H1 (cell line): ENCODE results near the gene SYT15B. TPM values are rescaled to one million over a fixed set of nuclear protein-coding genes. Genes with fewer than 3 reads are reported as not detected.
"Not testable (repeated sequence)": the region's sequence is repeated elsewhere in the genome, so short reads cannot be mapped to it uniquely, and the experiment has no call there.

Experiments
- CTCF ChIA-PET: fragments of 300-600 bp; sonication (Branson Sonifier 250); formaldehyde crosslinking; loops from one replicate; lab custom pipeline; 2021; ENCODE audit not compliant: partially characterized antibody; lab: Charles Lee
- POLR2A ChIA-PET: fragments of 300-600 bp; sonication (Branson Sonifier 250); formaldehyde crosslinking; loops from one replicate; lab custom pipeline; 2021; ENCODE audit warnings: inconsistent platforms; ENCODE audit not compliant: partially characterized antibody; lab: Charles Lee
- DNase-seq, 2 experiments: peaks; one replicate each; pipeline versions ENCODE4 v3.0.0 to v3.0.0-alpha.2; 2010 to 2022; ENCODE audit warnings: low spot score in 2 of 2, low read depth in 1 of 2, mixed read lengths in 1 of 2
- FAIRE-seq: peaks from 2 replicates; lab custom pipeline; 2011; peaks lifted over from hg19 to GRCh38; lab: Jason Lieb, UNC
- H2AFZ ChIP-seq: 2 replicates; pipeline ENCODE4 v1.8.1; 2012; ENCODE audit warnings: low read length, inconsistent platforms
- H2AK5ac ChIP-seq: 2 replicates; pipeline ENCODE4 v1.6.1; 2013; ENCODE audit warnings: low read depth, low read length
- H2BK120ac ChIP-seq: replicated peaks from 2 replicates; pipeline ENCODE3; 2013; ENCODE audit warnings: low read depth, low read length, inconsistent platforms
- H2BK12ac ChIP-seq: 2 replicates; pipeline ENCODE4 v1.6.1; 2013; ENCODE audit warnings: low read depth, low read length
- H2BK15ac ChIP-seq: 2 replicates; pipeline ENCODE4 v1.6.1; 2013; ENCODE audit warnings: low read length
- H2BK20ac ChIP-seq: 2 replicates; pipeline ENCODE4 v1.6.1; 2013; ENCODE audit warnings: low read length
- H2BK5ac ChIP-seq: 2 replicates; pipeline ENCODE4 v1.6.1; 2013; ENCODE audit warnings: low read depth, low read length
- H3K14ac ChIP-seq: 2 replicates; pipeline ENCODE4 v1.6.1; 2013; ENCODE audit warnings: inconsistent platforms; ENCODE audit not compliant: insufficient read length
- H3K18ac ChIP-seq: 2 replicates; pipeline ENCODE4 v1.6.1; 2013; ENCODE audit warnings: low read length; ENCODE audit errors: extremely low read depth
- H3K23ac ChIP-seq: 2 replicates; pipeline ENCODE4 v1.6.1; 2013; ENCODE audit warnings: inconsistent platforms; ENCODE audit not compliant: insufficient read length
- H3K23me2 ChIP-seq: 2 replicates; pipeline ENCODE4 v1.6.1; 2013; ENCODE audit warnings: low read depth, low read length
- H3K27ac ChIP-seq: 2 replicates; pipeline ENCODE4 v1.6.1; 2011; ENCODE audit warnings: low read depth, low read length, inconsistent platforms
- H3K27me3 ChIP-seq, 4 experiments: replicated peaks in 1 of 4; 1 replicate in 1 of 4; 2 replicates in 3 of 4; pipeline versions ENCODE4 v1.6.1 to v1.8.1; 2011 to 2013; ENCODE audit warnings: low read length in 3 of 4, mild to moderate bottlenecking in 3 of 4, inconsistent platforms in 2 of 4, mixed read lengths in 2 of 4, moderate library complexity in 1 of 4; ENCODE audit not compliant: control insufficient read depth in 3 of 4, insufficient read depth in 3 of 4; ENCODE audit errors: extremely low read depth in 1 of 4
- H3K36me3 ChIP-seq, 4 experiments: 2 replicates each; pipeline versions ENCODE4 v1.6.1 to v1.8.1; 2011 to 2013; ENCODE audit warnings: mild to moderate bottlenecking in 4 of 4, low read length in 3 of 4, moderate library complexity in 2 of 4, control low read depth in 1 of 4, inconsistent platforms in 1 of 4; ENCODE audit not compliant: insufficient read depth in 4 of 4, control insufficient read depth in 2 of 4
- H3K4ac ChIP-seq: replicated peaks from 2 replicates; pipeline ENCODE3; 2013; ENCODE audit warnings: low read length, low read depth, mixed read lengths, inconsistent platforms; ENCODE audit not compliant: insufficient read length
- H3K4me1 ChIP-seq, 4 experiments: replicated peaks in 1 of 4; 1 replicate in 1 of 4; 2 replicates in 3 of 4; pipeline versions ENCODE4 v1.6.1 to v1.8.1; 2011 to 2013; ENCODE audit warnings: low read length in 3 of 4, inconsistent platforms in 2 of 4, mixed read lengths in 1 of 4; ENCODE audit not compliant: insufficient read depth in 4 of 4, control insufficient read depth in 3 of 4
- H3K4me2 ChIP-seq, 2 experiments: 2 replicates each; pipeline versions ENCODE4 v1.6.1 to v1.8.1; 2011 to 2013; ENCODE audit warnings: low read depth in 2 of 2, low read length in 2 of 2, control low read depth in 1 of 2, inconsistent platforms in 1 of 2, mild to moderate bottlenecking in 1 of 2; ENCODE audit not compliant: insufficient read depth in 1 of 2
- H3K4me3 ChIP-seq, 4 experiments: fragments of 200-600, 300-600 bp in 1 of 4; sonication (generic), shearing (Covaris generic), sonication (Bioruptor Twin) in 1 of 4; 2 replicates each; pipeline versions ENCODE4 v1.5.1 to v1.8.1; 2011 to 2016; ENCODE audit warnings: low read length in 4 of 4, low read depth in 3 of 4, control low read depth in 2 of 4, inconsistent platforms in 2 of 4, mild to moderate bottlenecking in 2 of 4, mixed read lengths in 1 of 4, moderate library complexity in 1 of 4; ENCODE audit not compliant: insufficient read depth in 2 of 4; ENCODE audit errors: extremely low read depth in 1 of 4
- H3K56ac ChIP-seq: replicated peaks from 2 replicates; pipeline ENCODE3; 2013; ENCODE audit warnings: low read depth, mild to moderate bottlenecking, mixed read lengths, low read length, inconsistent platforms; ENCODE audit not compliant: insufficient read length
- H3K79me1 ChIP-seq: 2 replicates; pipeline ENCODE4 v1.6.1; 2013; ENCODE audit warnings: low read depth, low read length, control low read depth
- H3K79me2 ChIP-seq, 2 experiments: 2 replicates each; pipeline versions ENCODE4 v1.6.1 to v1.8.1; 2012 to 2013; ENCODE audit warnings: low read length in 2 of 2, mild to moderate bottlenecking in 2 of 2, inconsistent platforms in 1 of 2; ENCODE audit not compliant: insufficient read depth in 2 of 2, control insufficient read depth in 1 of 2
- H3K9ac ChIP-seq, 4 experiments: replicated peaks in 1 of 4; 1 replicate in 1 of 4; 2 replicates in 3 of 4; pipeline versions ENCODE4 v1.6.1 to v1.8.1; 2011 to 2013; ENCODE audit warnings: low read depth in 3 of 4, low read length in 3 of 4, control low read depth in 2 of 4, mild to moderate bottlenecking in 2 of 4, moderate library complexity in 2 of 4, inconsistent platforms in 1 of 4; ENCODE audit errors: extremely low read depth in 1 of 4
- H3K9me3 ChIP-seq, 2 experiments: 2 replicates each; pipeline versions ENCODE4 v1.6.1 to v1.8.1; 2012 to 2013; ENCODE audit warnings: mild to moderate bottlenecking in 2 of 2, moderate library complexity in 2 of 2, control low read depth in 1 of 2, inconsistent platforms in 1 of 2, low read depth in 1 of 2, low read length in 1 of 2, mixed read lengths in 1 of 2; ENCODE audit not compliant: insufficient read depth in 2 of 2
- H4K20me1 ChIP-seq, 2 experiments: replicated peaks in 1 of 2; 2 replicates each; pipeline versions ENCODE3 to v1.8.1; 2011 to 2013; ENCODE audit warnings: inconsistent platforms in 2 of 2, low read length in 2 of 2, mild to moderate bottlenecking in 1 of 2; ENCODE audit not compliant: insufficient read depth in 2 of 2, control insufficient read depth in 1 of 2
- H4K5ac ChIP-seq: 2 replicates; pipeline ENCODE4 v1.6.1; 2013; ENCODE audit warnings: low read length, low read depth, mixed read lengths, inconsistent platforms; ENCODE audit not compliant: insufficient read length
- H4K8ac ChIP-seq: 2 replicates; pipeline ENCODE4 v1.8.0; 2013; ENCODE audit warnings: mild to moderate bottlenecking, moderate library complexity, low read length, inconsistent platforms; ENCODE audit not compliant: insufficient read depth; ENCODE audit errors: extremely low read depth
- H4K91ac ChIP-seq: replicated peaks from 2 replicates; pipeline ENCODE3; 2013; ENCODE audit warnings: low read length, mixed read lengths, inconsistent platforms; ENCODE audit not compliant: insufficient read length
- WGBS, 2 experiments: shearing (Covaris generic) in 1 of 2; methylation state at CpG; one replicate each; pipeline versions ENCODE4 v1.1.6 to v1.1.7; 2013 to 2015; ENCODE audit warnings: low lambda C conversion rate in 2 of 2, mixed read lengths in 2 of 2, inconsistent platforms in 1 of 2, low coverage in 1 of 2, missing lambda C conversion rate in 1 of 2; ENCODE audit not compliant: insufficient replicate concordance in 2 of 2, insufficient coverage in 1 of 2, insufficient read length in 1 of 2; ENCODE audit errors: extremely low coverage in 1 of 2, missing lambda C conversion rate in 1 of 2; 5-methylcytosine and 5-hydroxymethylcytosine counted together
- polyA plus RNA-seq, 7 experiments: library from polyadenylated mRNA; depleted of rRNA in 3 of 7; stranded (reverse) in 5 of 7; unstranded in 2 of 7; fragments of >200 nt in 5 of 7; fragments of 200-250 nt in 2 of 7; gene quantifications; 1 replicate in 5 of 7; 2 replicates in 1 of 7; 4 replicates in 1 of 7; pipeline versions ENCODE4 v1.2.1 to v1.2.3, GENCODE V29; 2011 to 2013; ENCODE audit warnings: missing spikeins in 2 of 7, mixed read lengths in 2 of 7
- total RNA-seq: library from RNA; stranded (reverse); fragmentation: NEBNext Ultra II Directional; extraction: Animal tissue kit (Norgen Biotek cat#: 25700); gene quantifications from 2 replicates; pipeline ENCODE4 v1.2.1, GENCODE V29; 2021

The SYT15B gene
- total and polyA plus RNA-seq, 2 of the 8 experiments (the other 6 are each of a cell fraction or from before 2014, with no cell fraction given), result 0.17 TPM; not detected in 1

- H3K4me2 ChIP-seq, H3K27ac ChIP-seq, H2BK5ac ChIP-seq, H3K14ac ChIP-seq, H3K18ac ChIP-seq, CTCF ChIA-PET, H4K8ac ChIP-seq, H3K79me1 ChIP-seq, H3K79me2 ChIP-seq, H2AFZ ChIP-seq, H3K4me3 ChIP-seq, H2BK20ac ChIP-seq, H3K23ac ChIP-seq, H3K36me3 ChIP-seq, POLR2A ChIA-PET, DNase-seq, H3K27me3 ChIP-seq, H2BK12ac ChIP-seq, H4K20me1 ChIP-seq, H4K5ac ChIP-seq, H3K9ac ChIP-seq, H3K4me1 ChIP-seq, FAIRE-seq, H3K23me2 ChIP-seq, H3K4ac ChIP-seq, H4K91ac ChIP-seq, H2BK15ac ChIP-seq, H2AK5ac ChIP-seq, H2BK120ac ChIP-seq, H3K9me3 ChIP-seq, H3K56ac ChIP-seq: not testable (repeated sequence)
- whole genome bisulfite sequencing, 2 experiments, result no CpG with 5 or more reads among the region's 11 CpGs
Measured at GRCh38 chr10:47758855-47759254, 4.5 kb downstream of the SYT15B start.

GRCh38 chr10:47756169-47756568 lies 7.2 kb downstream of the SYT15B start:
- H2BK20ac ChIP-seq, H3K9ac ChIP-seq, H3K18ac ChIP-seq, H3K27ac ChIP-seq, H3K4me1 ChIP-seq, H3K9me3 ChIP-seq, H2BK5ac ChIP-seq, H2AFZ ChIP-seq, H3K36me3 ChIP-seq, H4K5ac ChIP-seq, H2BK120ac ChIP-seq, H3K56ac ChIP-seq, H2AK5ac ChIP-seq, POLR2A ChIA-PET, H3K14ac ChIP-seq, FAIRE-seq, DNase-seq, H3K4me3 ChIP-seq, CTCF ChIA-PET, H3K79me2 ChIP-seq, H3K79me1 ChIP-seq, H4K91ac ChIP-seq, H2BK12ac ChIP-seq, H3K23ac ChIP-seq, H2BK15ac ChIP-seq, H3K27me3 ChIP-seq, H4K8ac ChIP-seq, H3K4me2 ChIP-seq, H4K20me1 ChIP-seq, H3K4ac ChIP-seq, H3K23me2 ChIP-seq: not testable (repeated sequence)
- no CpG with 5 or more reads among the region's 13 CpGs for WGBS, 2 experiments
